Astrocyte (in vitro differentiated cells and primary cell): ENCODE measurements around the gene P2RY12.

Experiments
- CTCF ChIP-seq: IDR thresholded peaks from 2 replicates; pipeline ENCODE4 v1.5.1; 2011; ENCODE audit warnings: low read depth, mild to moderate bottlenecking, inconsistent platforms, low read length, moderate library complexity; ENCODE audit not compliant: insufficient read depth
- EZH2 ChIP-seq: IDR thresholded peaks from 2 replicates; pipeline ENCODE4 v1.6.1; 2012; ENCODE audit warnings: mild to moderate bottlenecking, low read length, inconsistent platforms; ENCODE audit not compliant: insufficient read depth

GRCh38 chr3:151305775-151306151, 78.8 kb downstream of the P2RY12 start:
- TF ChIP-seq CTCF (no peak), EZH2 (no peak)
